ENCODE results near the gene RCVRN. TPM values are rescaled to one million over a fixed set of nuclear protein-coding genes. Genes with fewer than 3 reads are reported as not detected.

The RCVRN gene
- total and polyA plus RNA-seq, 12 donors = 0.13 to 0.91 (median 0.47) TPM; not detected in 8

- peaks cover 0 to 6% of the 10 kb centered on the region in 2 donors for H3K36me3 ChIP-seq (replicated peaks in 1 of 2)
- WGBS, 4 donors = 72 to 84% (median 80%) methylated on average over 6 of the region's 6 CpGs
- no peak overlapping the region for H3K27ac ChIP-seq
- DNase-seq = no peak
- no peaks in the 10 kb centered on the region for H3K9me3 ChIP-seq (replicated peaks in 1 of 3)
- H3K4me1 ChIP-seq (replicated peaks in 1 of 2) = no peaks in the 10 kb centered on the region
- no peak for TF ChIP-seq POLR2A (IDR thresholded peaks at IDR 0.05)
- TF ChIP-seq, protein P1, sequence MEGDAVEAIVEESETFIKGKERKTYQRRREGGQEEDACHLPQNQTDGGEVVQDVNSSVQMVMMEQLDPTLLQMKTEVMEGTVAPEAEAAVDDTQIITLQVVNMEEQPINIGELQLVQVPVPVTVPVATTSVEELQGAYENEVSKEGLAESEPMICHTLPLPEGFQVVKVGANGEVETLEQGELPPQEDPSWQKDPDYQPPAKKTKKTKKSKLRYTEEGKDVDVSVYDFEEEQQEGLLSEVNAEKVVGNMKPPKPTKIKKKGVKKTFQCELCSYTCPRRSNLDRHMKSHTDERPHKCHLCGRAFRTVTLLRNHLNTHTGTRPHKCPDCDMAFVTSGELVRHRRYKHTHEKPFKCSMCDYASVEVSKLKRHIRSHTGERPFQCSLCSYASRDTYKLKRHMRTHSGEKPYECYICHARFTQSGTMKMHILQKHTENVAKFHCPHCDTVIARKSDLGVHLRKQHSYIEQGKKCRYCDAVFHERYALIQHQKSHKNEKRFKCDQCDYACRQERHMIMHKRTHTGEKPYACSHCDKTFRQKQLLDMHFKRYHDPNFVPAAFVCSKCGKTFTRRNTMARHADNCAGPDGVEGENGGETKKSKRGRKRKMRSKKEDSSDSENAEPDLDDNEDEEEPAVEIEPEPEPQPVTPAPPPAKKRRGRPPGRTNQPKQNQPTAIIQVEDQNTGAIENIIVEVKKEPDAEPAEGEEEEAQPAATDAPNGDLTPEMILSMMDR (IDR thresholded peaks at IDR 0.05) = no peak
- intact Hi-C loops (cut with DNase I) = no loop called here
- no peaks in the 10 kb centered on the region for H3K27me3 ChIP-seq
- no peak overlapping the region for H3K4me3 ChIP-seq
Measured at GRCh38 chr17:9935408-9935807, 30.3 kb upstream of the RCVRN start.

GRCh38 chr17:9934331-9934730, 29.3 kb upstream of the RCVRN start:
- no peak overlapping the region for H3K4me3 ChIP-seq
- H3K27me3 ChIP-seq = no peaks in the 10 kb centered on the region
- DNase-seq = no peak
- H3K36me3 ChIP-seq (replicated peaks in 1 of 2) = peaks cover 0 to 6% of the 10 kb centered on the region in 2 donors
- no peaks in the 10 kb centered on the region for H3K4me1 ChIP-seq (replicated peaks in 1 of 2)
- no peak overlapping the region for H3K27ac ChIP-seq
- TF ChIP-seq, protein P1 (IDR thresholded peaks at IDR 0.05) = no peak
- TF ChIP-seq POLR2A (IDR thresholded peaks at IDR 0.05) = no peak
- WGBS, 4 donors = 81 to 89% (median 86%) methylated on average over 7 of the region's 7 CpGs
- H3K9me3 ChIP-seq (replicated peaks in 1 of 3) = no peaks in the 10 kb centered on the region
- intact Hi-C loops (cut with DNase I) = no loop called here

DNA sequence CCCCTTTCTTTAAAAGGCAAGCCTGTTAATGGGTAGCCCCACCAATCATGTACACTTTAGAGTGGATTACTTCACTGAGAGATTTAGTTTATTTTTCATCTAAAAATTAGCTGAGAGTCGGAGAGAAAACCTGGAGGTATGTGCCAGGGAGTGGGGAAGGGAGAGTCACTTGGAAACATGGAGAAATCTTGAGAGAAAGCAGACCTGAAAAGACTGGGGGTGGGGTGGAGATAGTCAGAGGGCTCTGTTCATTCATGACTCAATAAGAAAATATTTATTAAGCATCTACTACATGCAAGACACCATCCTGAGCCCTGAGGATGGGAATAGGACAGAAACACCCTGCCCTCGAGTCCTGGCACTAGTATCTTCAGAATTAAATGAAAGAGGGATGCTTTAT, 27.4 kb upstream of the RCVRN start:
- no peak overlapping the region for H3K27ac ChIP-seq
- no peak overlapping the region for H3K4me3 ChIP-seq
- WGBS, 4 donors = 49 to 79% (median 76%) methylated on average over 2 of the region's 2 CpGs
- H3K9me3 ChIP-seq (replicated peaks in 1 of 3) = no peaks in the 10 kb centered on the region
- no peaks in the 10 kb centered on the region for H3K27me3 ChIP-seq
- TF ChIP-seq, protein P1 (IDR thresholded peaks at IDR 0.05) = no peak
- TF ChIP-seq POLR2A (IDR thresholded peaks at IDR 0.05) = no peak
- intact Hi-C loops (cut with DNase I) = no loop called here
- H3K36me3 ChIP-seq (replicated peaks in 1 of 2) = peaks cover 0 to 6% of the 10 kb centered on the region in 2 donors
- DNase-seq = no peak
- no peaks in the 10 kb centered on the region for H3K4me1 ChIP-seq (replicated peaks in 1 of 2)

- DNase-seq = no peak
- Histone ChIP-seq H3K36me3 (replicated peaks in 1 of 2) (peaks cover 0 to 6% of the 10 kb centered on the region in 2 donors), H3K27ac (no peak overlapping the region), H3K27me3 (no peaks in the 10 kb centered on the region), H3K4me3 (no peak overlapping the region), H3K4me1 (replicated peaks in 1 of 2) (no peaks in the 10 kb centered on the region), H3K9me3 (replicated peaks in 1 of 3) (no peaks in the 10 kb centered on the region)
- intact Hi-C loops (cut with DNase I) = no loop called here
- TF ChIP-seq POLR2A (IDR thresholded peaks at IDR 0.05) = no peak
- TF ChIP-seq, protein P1 (IDR thresholded peaks at IDR 0.05) = no peak
- 71 to 83% (median 74%) methylated on average over 9 to 12 of the region's 12 CpGs for WGBS, 4 donors
Measured at GRCh38 chr17:9931144-9931741, 26.2 kb upstream of the RCVRN start.

Data from adrenal gland (tissue), 12 donors.